MV-4-11 (cell line): ENCODE data around the gene CRK.

Experiments
- DNase-seq: peaks from one replicate; lab custom pipeline; 2025; lab: John Stamatoyannopoulos, UW

CRK gene

GRCh38 chr17:1486802-1487695 lies 31.0 kb upstream of the CRK start:
- DNase-seq, result no peak

DNA sequence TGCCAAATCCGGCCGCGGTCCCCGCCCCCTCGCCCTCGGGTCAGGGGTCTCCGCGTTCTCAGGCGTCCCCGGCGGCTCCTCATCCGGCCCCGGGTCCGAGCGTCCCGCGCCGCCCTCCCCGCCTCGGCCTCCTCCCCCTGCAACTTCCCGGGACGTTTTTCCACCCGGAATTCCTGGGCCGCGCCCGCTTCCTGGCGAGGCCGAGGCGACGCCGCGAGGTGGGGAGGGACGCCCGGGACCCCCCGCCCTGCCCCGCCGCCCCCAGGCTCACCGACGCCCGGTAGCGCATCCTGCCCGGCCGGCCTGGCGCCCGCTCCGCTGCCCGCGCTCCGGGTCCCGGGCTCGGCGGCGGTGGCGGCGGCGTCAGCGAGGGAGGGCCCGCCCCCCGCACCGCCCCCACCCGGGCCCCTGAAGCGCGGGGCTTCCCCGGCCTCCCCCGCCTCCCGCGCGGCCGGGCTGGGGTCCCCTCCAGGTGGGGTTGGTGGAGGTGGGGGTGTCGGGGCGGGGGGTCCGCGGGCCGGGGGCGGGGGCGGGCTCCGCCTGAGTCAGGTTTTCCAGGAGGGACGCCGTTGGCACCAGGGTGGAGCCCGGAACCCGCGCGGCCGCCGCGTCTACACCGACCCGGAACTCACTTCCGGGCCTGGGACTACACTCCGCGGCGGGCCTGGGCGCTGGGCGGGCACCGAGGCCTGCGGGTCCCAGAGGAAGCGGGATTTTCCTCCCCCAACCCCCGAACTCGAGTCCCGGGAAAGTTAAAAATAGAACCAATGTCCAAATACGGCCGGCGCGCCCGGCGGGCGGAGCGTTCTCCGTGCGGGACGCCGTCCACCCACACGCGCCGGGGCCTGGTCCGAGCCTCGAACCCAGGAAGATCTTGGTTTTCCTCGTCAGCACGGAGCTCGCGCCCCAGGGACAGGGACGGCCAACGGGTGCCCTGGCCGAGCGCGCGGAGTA lies 29.7 kb upstream of the CRK start:
- no peak for DNase-seq

DNA sequence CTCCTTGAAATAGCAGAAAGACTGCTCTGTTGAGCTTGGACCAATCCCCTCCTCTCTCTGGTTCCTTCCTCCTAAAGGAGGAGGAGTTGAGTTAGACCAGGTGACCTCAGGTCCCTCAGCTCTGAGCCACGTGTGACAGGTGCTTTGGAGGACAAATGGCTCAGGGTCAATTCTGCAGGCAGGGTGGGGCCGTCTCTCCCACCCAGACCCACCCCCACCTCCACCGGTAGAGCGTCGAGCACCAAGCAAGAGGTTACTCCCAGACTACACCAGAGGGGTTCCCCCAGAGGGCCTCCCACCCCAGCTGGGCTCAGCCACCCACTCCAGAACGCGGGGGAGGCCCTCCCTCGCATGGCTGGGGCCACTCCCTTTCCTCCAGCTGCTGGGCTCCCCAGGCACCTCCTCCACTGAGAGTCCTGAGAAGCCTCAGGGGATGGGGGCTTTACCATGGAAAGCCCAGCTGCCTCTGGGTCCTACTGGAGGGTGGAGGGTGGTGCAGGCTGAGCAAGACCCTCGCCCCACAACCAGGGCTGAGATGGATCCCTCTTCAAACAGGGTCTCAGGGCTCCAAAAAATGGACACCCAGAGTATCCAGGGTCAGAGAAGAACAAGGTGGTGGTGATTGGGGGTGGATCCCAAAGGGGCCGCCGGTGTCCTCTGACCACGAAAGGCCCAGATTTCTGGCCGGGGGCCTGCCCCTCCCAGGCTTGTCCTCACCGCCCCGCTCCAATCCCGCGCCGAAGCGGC lies 28.8 kb upstream of the CRK start:
- peak; percentile 20 for DNase-seq

DNA sequence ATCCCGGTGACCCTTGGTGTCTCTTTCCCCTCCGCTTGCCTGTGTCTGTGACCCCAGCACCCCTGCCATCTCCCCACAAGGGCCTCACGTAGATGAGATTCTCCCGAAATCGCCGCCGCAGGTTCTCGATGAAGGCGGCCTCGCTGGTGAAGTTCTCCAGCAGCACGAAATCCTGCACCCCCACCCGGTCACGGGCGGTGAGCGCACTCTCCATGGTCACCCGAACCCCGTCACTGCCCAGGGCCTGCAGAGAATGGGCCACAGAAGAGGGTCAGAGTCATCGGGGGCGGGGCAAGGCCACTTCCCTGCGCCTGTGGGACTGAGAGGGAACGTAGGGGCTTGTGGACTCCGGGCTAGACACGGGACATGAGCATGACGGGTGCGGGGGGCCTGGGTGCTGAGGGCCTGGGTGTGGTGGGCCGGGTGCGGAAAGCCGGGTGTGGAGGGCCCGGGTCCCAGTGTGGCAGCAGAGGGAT lies 28.1 kb upstream of the CRK start:
- DNase-seq, result no peak

DNA sequence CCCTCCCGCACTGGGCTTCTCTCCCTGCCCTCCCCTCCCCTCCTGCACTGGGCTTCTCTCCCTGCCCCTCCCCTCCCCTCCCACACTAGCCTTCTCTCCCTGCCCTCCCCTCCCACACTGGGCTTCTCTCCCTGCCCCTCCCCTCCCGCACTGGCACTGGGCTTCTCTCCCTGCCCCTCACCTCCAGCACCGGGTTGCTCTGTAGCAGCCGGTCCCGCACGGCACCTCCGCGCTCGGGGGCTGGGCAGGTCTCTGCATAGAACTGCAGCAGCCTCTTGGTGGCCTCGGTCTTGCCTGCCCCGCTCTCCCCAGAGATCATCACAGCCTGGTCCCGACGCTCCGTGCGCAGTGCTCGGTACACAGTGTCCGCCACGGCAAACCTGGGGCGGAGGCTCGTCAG lies 26.6 kb upstream of the CRK start:
- DNase-seq, result no peak

- DNase-seq, result no peak
These were observed 25.7 kb upstream of the CRK start for GRCh38 chr17:1481736-1482135.

DNA sequence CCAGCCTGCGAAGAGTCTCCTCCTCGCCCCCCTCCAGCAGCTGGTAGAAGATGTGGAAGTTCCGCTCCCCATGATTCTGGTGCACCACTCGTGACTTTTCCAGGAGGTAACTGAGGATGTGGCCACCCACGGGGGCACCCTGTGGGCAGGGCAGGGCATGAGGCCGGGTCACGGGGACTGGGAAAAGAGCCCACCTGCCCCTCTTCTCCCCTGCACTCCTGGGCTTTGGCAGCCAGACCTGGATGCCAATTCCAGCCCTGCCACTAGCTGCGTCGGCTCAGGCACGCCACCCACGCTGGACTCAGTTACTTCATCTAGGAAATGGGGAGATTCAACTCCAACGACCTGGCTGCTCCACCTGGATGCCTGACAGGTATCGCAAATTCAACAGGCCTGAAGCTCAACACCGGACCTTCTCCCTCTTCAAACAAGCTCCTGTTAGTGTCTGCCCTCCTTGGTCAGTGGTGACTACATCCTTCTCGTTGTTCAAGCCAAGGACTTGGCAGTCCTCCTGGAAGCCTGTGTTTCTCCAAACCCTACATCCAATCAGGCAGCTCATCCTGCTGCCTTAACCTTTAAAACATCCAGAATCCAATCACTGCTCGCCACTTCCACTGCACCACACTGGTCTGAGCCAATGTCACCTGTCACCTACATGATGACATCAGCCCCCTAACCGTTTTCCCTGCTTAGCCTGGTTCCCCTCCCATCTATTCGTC lies 24.9 kb upstream of the CRK start:
- no peak for DNase-seq

DNA sequence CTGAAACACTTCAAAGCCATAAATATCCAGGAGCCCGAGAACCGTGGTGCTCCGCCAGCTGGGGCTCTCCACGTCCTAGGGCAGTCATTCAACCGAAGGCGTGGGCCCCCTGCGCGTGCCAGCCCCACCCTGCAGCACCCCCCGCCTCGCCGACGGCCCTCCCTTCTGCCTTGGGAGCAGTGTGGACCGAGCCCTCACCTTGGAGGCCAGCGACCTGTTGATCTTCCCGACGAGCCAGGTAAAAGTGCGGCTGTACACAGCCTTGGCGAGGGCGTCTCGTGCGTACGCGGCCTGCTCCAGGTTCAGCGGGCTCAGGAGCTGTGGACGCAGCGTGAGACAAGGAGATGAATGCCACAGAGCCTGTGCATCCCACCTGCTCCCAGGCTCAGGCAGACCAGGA lies 22.4 kb upstream of the CRK start:
- DNase-seq, result no peak

GRCh38 chr17:1475321-1475854 lies 19.4 kb upstream of the CRK start:
- no peak for DNase-seq

DNA sequence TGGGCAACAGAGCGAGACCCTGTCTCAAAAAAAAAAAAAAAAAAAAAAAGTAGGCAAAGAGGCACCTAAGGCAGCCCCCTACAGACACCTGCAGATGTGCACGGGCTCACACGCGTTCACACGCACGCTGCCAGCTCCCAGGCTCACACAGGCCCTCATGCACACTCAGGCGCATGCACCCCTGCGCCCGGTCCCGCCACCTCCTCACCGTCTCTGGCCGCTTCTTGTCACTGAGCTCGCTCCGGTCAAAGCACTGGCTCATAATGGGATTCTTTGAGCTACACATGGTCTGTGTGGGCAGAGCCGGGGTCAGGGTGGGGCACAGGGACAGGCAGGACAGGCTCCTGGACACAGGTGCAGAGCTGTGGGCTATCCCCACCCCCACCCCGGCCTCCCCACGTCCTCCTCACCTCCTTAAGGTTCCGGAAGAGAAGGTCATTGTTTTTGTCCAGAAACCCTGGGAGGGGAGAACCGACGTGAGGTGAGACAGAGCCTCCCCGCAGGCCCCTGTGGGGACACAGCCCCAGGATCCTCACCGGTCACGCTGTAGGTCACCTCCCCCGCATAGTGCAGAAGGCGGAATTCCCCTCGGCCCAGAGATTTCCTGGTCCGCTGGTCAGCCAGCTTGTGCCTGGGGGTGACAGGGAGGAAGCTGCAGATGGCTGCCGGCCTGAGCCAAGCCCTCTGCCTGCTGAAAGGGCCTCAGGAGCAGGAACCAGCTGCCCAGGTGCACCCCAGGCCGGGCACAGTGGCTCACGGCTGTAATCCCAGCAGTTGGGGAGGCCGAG lies 18.6 kb upstream of the CRK start:
- DNase-seq, result no peak

DNA sequence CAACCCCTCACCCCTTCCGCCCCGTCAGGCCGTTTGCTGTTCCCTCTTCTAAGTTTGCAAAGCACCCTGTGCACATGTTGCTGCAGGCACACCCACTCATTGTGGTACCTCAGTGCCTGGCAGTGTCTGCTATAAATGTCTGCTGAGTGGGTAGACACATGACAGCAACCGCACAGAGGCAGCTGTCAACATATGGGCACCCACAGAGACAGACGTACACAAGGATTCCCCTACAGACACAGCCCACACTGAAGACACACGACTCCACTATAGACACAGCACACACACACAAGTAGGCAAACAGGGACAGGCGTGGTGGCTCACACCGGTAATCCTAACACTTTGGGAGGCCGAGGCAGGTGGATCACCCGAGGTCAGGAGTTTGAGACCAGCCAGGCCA lies 17.8 kb upstream of the CRK start:
- DNase-seq, result peak; percentile 49

GRCh38 chr17:1473170-1473569 lies 17.1 kb upstream of the CRK start:
- DNase-seq, result peak; percentile 30

GRCh38 chr17:1471911-1472821 lies 16.1 kb upstream of the CRK start:
- no peak for DNase-seq

- no peak for DNase-seq
These were observed 15.5 kb upstream of the CRK start for GRCh38 chr17:1471490-1471889.

- no peak for DNase-seq
These were observed 14.9 kb upstream of the CRK start for GRCh38 chr17:1470755-1471462.

DNA sequence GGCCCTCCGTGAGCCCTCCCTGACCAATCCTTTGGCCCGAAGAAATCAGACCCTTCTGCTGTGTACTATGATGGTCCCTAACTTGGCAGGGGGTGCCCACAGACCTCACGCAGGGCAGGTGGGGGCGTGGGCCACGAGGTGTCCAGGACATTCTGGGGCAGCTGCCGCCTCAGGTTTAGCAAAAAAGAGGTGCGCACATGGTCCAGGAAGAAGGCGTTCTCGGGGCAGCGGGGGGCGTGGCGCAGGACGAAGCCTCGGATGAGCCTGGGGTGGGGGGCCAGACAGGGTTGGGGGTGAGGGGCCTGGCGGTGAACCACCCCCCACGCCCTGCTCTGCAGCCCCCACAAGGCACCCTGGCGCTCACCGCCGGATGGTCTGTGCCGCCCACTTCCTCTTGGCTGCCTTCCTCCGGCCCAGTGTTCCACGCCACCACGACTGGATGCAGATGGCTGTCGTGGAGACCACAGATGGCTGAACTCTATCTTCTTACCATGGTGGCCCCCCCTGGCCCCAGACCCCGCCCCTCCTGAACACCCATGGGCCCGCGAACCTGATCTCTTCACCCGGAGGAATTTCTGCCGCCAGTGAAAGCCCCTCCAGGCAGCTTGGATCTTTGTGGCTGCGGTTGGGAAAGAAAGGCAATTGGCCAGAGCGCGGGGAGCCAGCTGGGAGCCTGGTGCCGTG lies 14.2 kb upstream of the CRK start:
- DNase-seq, result peak; percentile 47

- DNase-seq, result no peak
These were observed 13.3 kb upstream of the CRK start for GRCh38 chr17:1469231-1469852.
